Neutrophil (primary cell): ENCODE results near the gene PRSS8.

Experiments used
- H3K27ac ChIP-seq: fragments of 200-600 bp; sonication (generic); 2 replicates; pipeline ENCODE4 v1.5.1; 2016; ENCODE audit warnings: mild to moderate bottlenecking, moderate library complexity
- H3K27me3 ChIP-seq: fragments of 200-600 bp; sonication (generic); 2 replicates; pipeline ENCODE4 v1.6.0; 2016; ENCODE audit warnings: mild to moderate bottlenecking
- H3K36me3 ChIP-seq: fragments of 200-600 bp; sonication (generic); 2 replicates; pipeline ENCODE4 v1.5.1; 2017
- H3K4me1 ChIP-seq, 2 experiments: fragments of 200-600 bp in 1 of 2; sonication (generic) in 1 of 2; 1 replicate in 1 of 2; 2 replicates in 1 of 2; pipeline versions ENCODE4 v1.5.1 to v1.6.1; 2013 to 2016; ENCODE audit warnings: low read depth in 1 of 2, low read length in 1 of 2, mild to moderate bottlenecking in 1 of 2, moderate library complexity in 1 of 2; ENCODE audit not compliant: control insufficient read depth in 1 of 2, insufficient read depth in 1 of 2
- H3K4me3 ChIP-seq, 2 experiments: fragments of 200-600 bp in 1 of 2; sonication (generic) in 1 of 2; 1 replicate in 1 of 2; 2 replicates in 1 of 2; pipeline ENCODE4 v1.5.1; 2013 to 2016; ENCODE audit warnings: low read depth in 1 of 2, low read length in 1 of 2, mild to moderate bottlenecking in 1 of 2, moderate library complexity in 1 of 2
- H3K9me3 ChIP-seq: fragments of 200-600 bp; sonication (generic); 2 replicates; pipeline ENCODE4 v1.5.1; 2016
- CTCF ChIP-seq: fragments of 200-600 bp; sonication (generic); IDR thresholded peaks from 2 replicates; pipeline ENCODE4 v1.5.1; 2016; ENCODE audit warnings: antibody characterized with exemption

Gene PRSS8

DNA sequence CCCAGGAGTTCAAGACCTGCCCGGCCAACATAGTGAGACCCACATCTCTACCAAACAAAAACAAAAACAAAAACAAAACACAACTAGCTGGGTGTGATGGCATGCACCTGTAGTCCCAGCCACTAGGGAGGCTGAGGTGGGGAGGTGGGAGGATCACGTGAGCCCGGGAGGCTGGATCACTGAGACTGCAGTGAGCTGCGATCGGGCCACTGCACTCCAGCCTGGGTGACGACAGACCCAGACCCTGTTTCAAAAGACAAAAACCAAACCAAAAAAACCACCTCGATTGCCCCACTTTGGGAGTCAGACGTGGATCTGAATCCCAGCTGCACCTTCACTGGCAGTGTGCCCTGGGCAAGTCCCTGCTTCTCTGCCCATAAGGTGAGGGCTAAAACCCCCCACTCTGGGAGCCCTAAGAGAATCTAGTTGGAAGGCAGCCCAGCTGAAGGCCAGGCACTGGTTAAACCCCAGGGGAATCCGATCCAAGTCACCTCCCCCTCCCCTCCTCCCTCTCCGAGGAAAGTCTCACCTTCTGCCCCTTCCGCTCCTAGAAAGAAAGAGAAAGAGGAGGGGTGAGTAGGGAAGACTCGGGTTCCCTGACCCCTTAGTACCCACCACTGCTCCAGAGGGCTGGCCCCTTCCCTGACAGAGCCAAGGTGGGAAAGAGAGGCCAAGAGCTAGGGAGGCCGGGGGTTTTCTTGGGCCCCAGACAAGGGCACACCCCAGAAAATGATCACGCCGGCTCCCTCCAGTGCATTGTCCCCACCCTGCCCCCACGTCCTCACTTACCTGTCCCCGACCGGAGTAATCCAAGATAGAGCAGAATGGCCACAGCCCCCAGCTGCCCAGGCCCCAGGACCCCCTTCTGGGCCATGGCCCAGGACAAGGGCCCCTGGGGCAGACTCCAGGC lies 647 bp downstream of the PRSS8 start:
- Histone ChIP-seq H3K4me3 (peak overlapping the region; percentile 8 to 24), H3K27ac (peak overlapping the region; percentile 64)

DNA sequence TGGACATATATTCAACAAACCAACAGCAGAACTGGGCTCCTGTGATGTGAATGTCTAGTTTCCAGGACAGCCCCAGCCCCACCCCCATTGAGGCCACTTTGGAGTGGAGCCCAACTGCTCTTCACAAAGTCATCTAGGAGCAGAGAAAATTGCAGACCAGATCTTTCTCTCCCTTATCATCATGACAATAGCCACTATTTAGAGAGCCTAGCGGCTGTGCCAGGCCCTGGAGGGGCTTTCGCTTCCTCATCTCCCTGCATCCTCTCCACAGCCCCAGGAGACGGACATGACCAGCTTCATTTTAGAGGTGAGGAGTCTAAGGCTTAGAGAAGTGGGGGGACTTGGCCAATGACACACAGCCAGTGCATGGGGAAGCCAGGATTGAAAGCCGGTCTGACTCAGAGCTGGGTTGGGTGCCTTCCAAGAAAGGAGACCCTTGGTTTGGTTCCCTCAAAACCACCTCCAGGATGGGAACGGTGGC lies 1.4 kb downstream of the PRSS8 start:
- Histone ChIP-seq H3K9me3 (no peaks in the 10 kb centered on the region), H3K27ac (peak overlapping the region; percentile 64)
- TF ChIP-seq CTCF, result peak; percentile 4

More for the DNA sequence above, 647 bp downstream of the PRSS8 start:
- H3K4me1 ChIP-seq, result peaks cover 38 to 41% of the 10 kb centered on the region in 2 experiments
- no peaks in the 10 kb centered on the region for H3K27me3 ChIP-seq
- TF ChIP-seq CTCF, result peak; percentile 4
- H3K9me3 ChIP-seq, result no peaks in the 10 kb centered on the region
- peaks cover 7% of the 10 kb centered on the region for H3K36me3 ChIP-seq

GRCh38 chr16:31133046-31133501 lies 2.5 kb downstream of the PRSS8 start:
- Histone ChIP-seq H3K36me3 (peaks cover 7% of the 10 kb centered on the region), H3K9me3 (no peaks in the 10 kb centered on the region), H3K4me3 (no peak overlapping the region), H3K4me1 (peaks cover 56 to 59% of the 10 kb centered on the region in 2 experiments), H3K27me3 (no peaks in the 10 kb centered on the region), H3K27ac (peak overlapping the region; percentile 64)
- no peak for TF ChIP-seq CTCF

More for the DNA sequence above, 1.4 kb downstream of the PRSS8 start:
- H3K4me1 ChIP-seq, result peaks cover 46 to 49% of the 10 kb centered on the region in 2 experiments
- no peaks in the 10 kb centered on the region for H3K27me3 ChIP-seq
- peaks cover 7% of the 10 kb centered on the region for H3K36me3 ChIP-seq
- peak overlapping the region in 1 of 2 experiments; percentile 24 for H3K4me3 ChIP-seq

- Histone ChIP-seq H3K4me1 (peaks cover 63 to 66% of the 10 kb centered on the region in 2 experiments), H3K27me3 (no peaks in the 10 kb centered on the region), H3K9me3 (no peaks in the 10 kb centered on the region), H3K4me3 (no peak overlapping the region), H3K27ac (peak overlapping the region; percentile 98), H3K36me3 (peaks cover 7% of the 10 kb centered on the region)
- TF ChIP-seq CTCF, result no peak
Measured at GRCh38 chr16:31132303-31132979, 3.1 kb downstream of the PRSS8 start.

DNA sequence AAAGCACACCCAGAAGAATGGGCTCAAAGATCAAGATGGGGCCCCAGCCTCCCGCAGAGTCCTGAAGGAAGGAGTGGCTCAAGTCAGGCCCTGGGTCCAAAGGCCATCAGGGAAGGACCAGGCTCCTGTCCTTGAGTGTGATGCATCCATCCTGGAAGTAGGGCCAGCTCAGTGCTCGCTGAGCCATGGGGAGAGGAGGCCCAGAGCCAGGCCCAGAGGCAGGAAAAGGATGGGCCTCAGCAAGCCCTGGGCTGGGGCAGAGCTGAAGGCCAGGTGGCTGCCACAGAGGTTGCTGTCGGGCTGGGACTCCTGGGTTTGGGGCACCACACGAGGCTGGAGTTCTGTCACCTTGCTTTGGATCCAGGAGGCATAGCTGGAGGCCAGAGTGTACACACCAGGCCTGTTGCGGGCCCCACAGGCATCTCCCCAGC lies 3.7 kb downstream of the PRSS8 start:
- H3K4me3 ChIP-seq, result no peak overlapping the region
- peaks cover 9% of the 10 kb centered on the region for H3K36me3 ChIP-seq
- H3K27ac ChIP-seq, result peak overlapping the region; percentile 98
- H3K27me3 ChIP-seq, result no peaks in the 10 kb centered on the region
- peaks cover 69 to 72% of the 10 kb centered on the region in 2 experiments for H3K4me1 ChIP-seq
- H3K9me3 ChIP-seq, result no peaks in the 10 kb centered on the region
- TF ChIP-seq CTCF, result no peak
